ENCODE data around the gene MTFR1L. TPM values are rescaled to one million over a fixed set of nuclear protein-coding genes. Genes with fewer than 3 reads are reported as not detected.
A peak's percentile ranks its signal among the peaks of the same experiment; 100 is the strongest.

The MTFR1L gene
- total RNA-seq, 8 experiments from 2014 or later, result 58.3 to 92.1 (median 66.7) TPM

GRCh38 chr1:25804244-25804963 lies 15.3 kb upstream of the MTFR1L start:
- in situ Hi-C loops (cut with MboI; ENCODE audit: low pct_unique_long_range_greater_than_20kb in 2 of 9, low sequenced_read_pairs in 9 of 9, unreplicated experiment in 9 of 9), result loop anchor here in 4 of 9 experiments (25.0 kb wide), 2 partner anchors 192 to 567 kb away; partner anchors contain the start of genes MAN1C1 (in 2 of the 4), RSRP1 (in 2 of the 4) and SYF2 (in 2 of the 4)
- Histone ChIP-seq H3K27ac (no peak overlapping the region), H3K4me1 (replicated peaks in 1 of 2) (peaks cover 16 to 29% of the 10 kb centered on the region in 2 donors), H3K4me3 (no peak overlapping the region)
- ATAC-seq (replicated peaks in 6 of 8), result peak in 1 of 8 experiments; percentile 8
- WGBS, 10 experiments, result 57 to 100% (median 65%) methylated on average over 1 to 7 of the region's 10 CpGs; no CpG with 5 or more reads in 6 of the 10 experiments

- H3K4me3 ChIP-seq, result no peak overlapping the region
- in situ Hi-C loops (cut with MboI; ENCODE audit: low pct_unique_long_range_greater_than_20kb in 2 of 9, low sequenced_read_pairs in 9 of 9, unreplicated experiment in 9 of 9), result loop anchor here in 4 of 9 experiments (25.0 kb wide), 2 partner anchors 193 to 568 kb away; partner anchors contain the start of genes MAN1C1 (in 2 of the 4), RSRP1 (in 2 of the 4) and SYF2 (in 2 of the 4)
- no peak for ATAC-seq (replicated peaks in 6 of 8)
- WGBS, 10 experiments, result 58 to 100% (median 80%) methylated on average over 1 to 13 of the region's 15 CpGs; no CpG with 5 or more reads in 2 of the 10 experiments
- no peak overlapping the region for H3K27ac ChIP-seq
- H3K4me1 ChIP-seq (replicated peaks in 1 of 2), result peaks cover 12 to 25% of the 10 kb centered on the region in 2 donors
These were observed 14.5 kb upstream of the MTFR1L start for GRCh38 chr1:25804964-25805862.

GRCh38 chr1:25805863-25806225 lies 13.9 kb upstream of the MTFR1L start:
- Histone ChIP-seq H3K4me3 (no peak overlapping the region), H3K4me1 (replicated peaks in 1 of 2) (peaks cover 14 to 22% of the 10 kb centered on the region in 2 donors), H3K27ac (no peak overlapping the region)
- WGBS, 10 experiments, result 20 to 100% (median 89%) methylated on average over 1 to 3 of the region's 3 CpGs; no CpG with 5 or more reads in 3 of the 10 experiments
- peak in 3 of 8 experiments; percentile 27 to 60 (median 39) for ATAC-seq (replicated peaks in 6 of 8)
- in situ Hi-C loops (cut with MboI; ENCODE audit: low pct_unique_long_range_greater_than_20kb in 2 of 9, low sequenced_read_pairs in 9 of 9, unreplicated experiment in 9 of 9), result loop anchor here in 4 of 9 experiments (25.0 kb wide), 2 partner anchors 194 to 569 kb away; partner anchors contain the start of genes MAN1C1 (in 2 of the 4), RSRP1 (in 2 of the 4) and SYF2 (in 2 of the 4)

- no peak for ATAC-seq (replicated peaks in 6 of 8)
- 93 to 100% (median 100%) methylated on average over 2 to 3 of the region's 4 CpGs; no CpG with 5 or more reads in 7 of the 10 experiments for WGBS, 10 experiments
- in situ Hi-C loops (cut with MboI; ENCODE audit: low pct_unique_long_range_greater_than_20kb in 2 of 9, low sequenced_read_pairs in 9 of 9, unreplicated experiment in 9 of 9), result loop anchor here in 4 of 9 experiments (25.0 kb wide), 2 partner anchors 194 to 569 kb away; partner anchors contain the start of genes MAN1C1 (in 2 of the 4), RSRP1 (in 2 of the 4) and SYF2 (in 2 of the 4)
- Histone ChIP-seq H3K4me3 (no peak overlapping the region), H3K27ac (no peak overlapping the region), H3K4me1 (replicated peaks in 1 of 2) (peaks cover 14 to 19% of the 10 kb centered on the region in 2 donors)
These were observed 13.3 kb upstream of the MTFR1L start for GRCh38 chr1:25806418-25806817.

- Histone ChIP-seq H3K4me3 (no peak overlapping the region), H3K4me1 (replicated peaks in 1 of 2) (peaks cover 9 to 16% of the 10 kb centered on the region in 2 donors), H3K27ac (no peak overlapping the region)
- no peak for ATAC-seq (replicated peaks in 6 of 8)
- 85 to 100% (median 96%) methylated on average over 1 to 11 of the region's 20 CpGs; no CpG with 5 or more reads in 4 of the 10 experiments for WGBS, 10 experiments
- in situ Hi-C loops (cut with MboI; ENCODE audit: low pct_unique_long_range_greater_than_20kb in 2 of 9, low sequenced_read_pairs in 9 of 9, unreplicated experiment in 9 of 9), result loop anchor here in 4 of 9 experiments (25.0 kb wide), 2 partner anchors 195 to 570 kb away; partner anchors contain the start of genes MAN1C1 (in 2 of the 4), RSRP1 (in 2 of the 4) and SYF2 (in 2 of the 4)
These were observed 12.0 kb upstream of the MTFR1L start for GRCh38 chr1:25807480-25808390.

GRCh38 chr1:25808481-25809244 lies 11.1 kb upstream of the MTFR1L start:
- in situ Hi-C loops (cut with MboI; ENCODE audit: low pct_unique_long_range_greater_than_20kb in 2 of 9, low sequenced_read_pairs in 9 of 9, unreplicated experiment in 9 of 9), result loop anchor here in 4 of 9 experiments (25.0 kb wide), 2 partner anchors 196 to 571 kb away; partner anchors contain the start of genes MAN1C1 (in 2 of the 4), RSRP1 (in 2 of the 4) and SYF2 (in 2 of the 4)

GRCh38 chr1:25809283-25809926 lies 10.3 kb upstream of the MTFR1L start:
- Histone ChIP-seq H3K4me3 (no peak overlapping the region), H3K4me1 (replicated peaks in 1 of 2) (peaks cover 3 to 6% of the 10 kb centered on the region in 2 donors), H3K27ac (no peak overlapping the region)
- in situ Hi-C loops (cut with MboI; ENCODE audit: low pct_unique_long_range_greater_than_20kb in 2 of 9, low sequenced_read_pairs in 9 of 9, unreplicated experiment in 9 of 9), result loop anchor here in 4 of 9 experiments (25.0 kb wide), 2 partner anchors 197 to 572 kb away; partner anchors contain the start of genes MAN1C1 (in 2 of the 4), RSRP1 (in 2 of the 4) and SYF2 (in 2 of the 4)
- 87 to 100% (median 97%) methylated on average over 1 to 9 of the region's 18 CpGs; no CpG with 5 or more reads in 2 of the 10 experiments for WGBS, 10 experiments
- no peak for ATAC-seq (replicated peaks in 6 of 8)

More at GRCh38 chr1:25808481-25809244, 11.1 kb upstream of the MTFR1L start:
- H3K27ac ChIP-seq, result no peak overlapping the region
- ATAC-seq (replicated peaks in 6 of 8), result no peak
- H3K4me3 ChIP-seq, result no peak overlapping the region
- H3K4me1 ChIP-seq (replicated peaks in 1 of 2), result peaks cover 6 to 10% of the 10 kb centered on the region in 2 donors
- WGBS, 10 experiments, result 85 to 100% (median 95%) methylated on average over 2 to 16 of the region's 34 CpGs; no CpG with 5 or more reads in 7 of the 10 experiments

- peak in 2 of 8 experiments; percentile 2 to 14 for ATAC-seq (replicated peaks in 6 of 8)
- Histone ChIP-seq H3K4me3 (no peak overlapping the region), H3K27ac (no peak overlapping the region), H3K4me1 (replicated peaks in 1 of 2) (peaks cover 2 to 6% of the 10 kb centered on the region in 2 donors)
- in situ Hi-C loops (cut with MboI; ENCODE audit: low pct_unique_long_range_greater_than_20kb in 2 of 9, low sequenced_read_pairs in 9 of 9, unreplicated experiment in 9 of 9), result loop anchor here in 4 of 9 experiments (25.0 kb wide), 2 partner anchors 198 to 573 kb away; partner anchors contain the start of genes MAN1C1 (in 2 of the 4), RSRP1 (in 2 of the 4) and SYF2 (in 2 of the 4)
- WGBS, 10 experiments, result 100% methylated on average over 1 to 2 of the region's 7 CpGs; no CpG with 5 or more reads in 7 of the 10 experiments
These were observed 9.8 kb upstream of the MTFR1L start for GRCh38 chr1:25809929-25810328.

GRCh38 chr1:25810341-25811299 lies 9.1 kb upstream of the MTFR1L start:
- 6 to 100% (median 60%) methylated on average over 2 to 17 of the region's 21 CpGs; no CpG with 5 or more reads in 3 of the 10 experiments for WGBS, 10 experiments
- Histone ChIP-seq H3K4me3 (no peak overlapping the region), H3K27ac (no peak overlapping the region), H3K4me1 (replicated peaks in 1 of 2) (peaks cover 0 to 6% of the 10 kb centered on the region in 2 donors)
- in situ Hi-C loops (cut with MboI; ENCODE audit: low pct_unique_long_range_greater_than_20kb in 2 of 9, low sequenced_read_pairs in 9 of 9, unreplicated experiment in 9 of 9), result loop anchor here in 4 of 9 experiments (25.0 kb wide), 2 partner anchors 198 to 573 kb away; partner anchors contain the start of genes MAN1C1 (in 2 of the 4), RSRP1 (in 2 of the 4) and SYF2 (in 2 of the 4)
- peak; percentile 54 to 89 (median 67) for ATAC-seq (replicated peaks in 6 of 8)
